HepG2 (cell line): ENCODE results near the gene SLC9B2. TPM values are rescaled to one million over a fixed set of nuclear protein-coding genes. Genes with fewer than 3 reads are reported as not detected.

Experiments
- ASH2L ChIP-seq: fragments of 300-600, 200-600 bp; sonication (generic); IDR thresholded peaks from 2 replicates; pipeline ENCODE4 v1.7.0; 2017; ENCODE audit warnings: low read depth, mild to moderate bottlenecking, moderate library complexity, mixed read lengths, low read length; ENCODE audit not compliant: insufficient read length
- ATF3 ChIP-seq: sonication (generic); formaldehyde crosslinking; IDR thresholded peaks from 2 replicates; pipeline ENCODE4 v1.4.0; 2020; ENCODE audit warnings: missing genetic modification reagents
- ATRX ChIP-seq: sonication (generic); formaldehyde crosslinking; IDR thresholded peaks from 2 replicates; pipeline ENCODE4 v1.4.0; 2020; ENCODE audit warnings: missing genetic modification reagents, borderline replicate concordance
- HCFC1 ChIP-seq: fragments of 150-350 bp; IDR thresholded peaks from 2 replicates; pipeline ENCODE4 v1.6.1; 2014; ENCODE audit warnings: low read depth, low read length
- HDAC1 ChIP-seq: sonication (generic); formaldehyde crosslinking; IDR thresholded peaks from 2 replicates; pipeline ENCODE4 v1.5.1; 2020; ENCODE audit warnings: mild to moderate bottlenecking, missing genetic modification reagents
- HNRNPK ChIP-seq: fragments of 200-400 bp; formaldehyde crosslinking; IDR thresholded peaks from 2 replicates; pipeline ENCODE4 v1.6.1; 2018; ENCODE audit warnings: low read length, low read depth, moderate library complexity, mild to moderate bottlenecking; ENCODE audit not compliant: poor library complexity, severe bottlenecking
- HOXA9 ChIP-seq: sonication (generic); formaldehyde crosslinking; IDR thresholded peaks from 2 replicates; pipeline ENCODE4 v1.8.1; 2022; ENCODE audit warnings: missing genetic modification reagents, mild to moderate bottlenecking, moderate library complexity, borderline replicate concordance
- KLF13 ChIP-seq: sonication (generic); formaldehyde crosslinking; IDR thresholded peaks from 2 replicates; pipeline ENCODE4 v1.4.0; 2020; ENCODE audit warnings: mild to moderate bottlenecking, missing genetic modification reagents
- PHB2 ChIP-seq: fragments of 450-650 bp; IDR thresholded peaks from 2 replicates; pipeline ENCODE4 v1.6.1; 2018; ENCODE audit not compliant: partially characterized antibody
- PHF21A ChIP-seq: sonication (generic); formaldehyde crosslinking; IDR thresholded peaks from 2 replicates; pipeline ENCODE4 v1.5.0; 2020; ENCODE audit warnings: mild to moderate bottlenecking, missing genetic modification reagents
- PPARG ChIP-seq: conservative IDR thresholded peaks from 2 replicates; pipeline ENCODE4 v1.6.1; 2016; ENCODE audit warnings: missing biosample characterization, missing genetic modification reagents
- SIN3A ChIP-seq: IDR thresholded peaks from 2 replicates; pipeline ENCODE4 v1.6.1; 2011; ENCODE audit warnings: low read depth, mild to moderate bottlenecking, control low read depth, low read length, borderline replicate concordance
- SKI ChIP-seq: fragments of 450-650 bp; IDR thresholded peaks from one replicate; pipeline ENCODE4 v1.6.1; 2018; ENCODE audit warnings: mild to moderate bottlenecking; ENCODE audit not compliant: partially characterized antibody
- SMC3 ChIP-seq: IDR thresholded peaks from 2 replicates; pipeline ENCODE4 v1.6.1; 2011; ENCODE audit warnings: low read length, improper control_type of control experiment
- SSRP1 ChIP-seq: IDR thresholded peaks from 2 replicates; pipeline ENCODE4 v1.6.1; 2016; ENCODE audit warnings: control low read depth
- TBL1XR1 ChIP-seq: fragments of 150-350 bp; IDR thresholded peaks from 2 replicates; pipeline ENCODE4 v1.6.1; 2014; ENCODE audit warnings: borderline replicate concordance, low read length; ENCODE audit not compliant: partially characterized antibody
- ZBTB7A ChIP-seq: sonication (generic); formaldehyde crosslinking; IDR thresholded peaks from 2 replicates; pipeline ENCODE4 v1.8.0; 2022; ENCODE audit warnings: mild to moderate bottlenecking, missing genetic modification reagents
- ZFP36 ChIP-seq: fragments of 150-350 bp; IDR thresholded peaks from 2 replicates; pipeline ENCODE4 v1.6.1; 2018; ENCODE audit warnings: borderline replicate concordance, low read length, low read depth; ENCODE audit not compliant: partially characterized antibody
- ZNF24 ChIP-seq: fragments of 450-650 bp; IDR thresholded peaks from 2 replicates; pipeline ENCODE4 v1.6.1; 2017; ENCODE audit warnings: antibody characterized with exemption, mild to moderate bottlenecking
- ZNF292 ChIP-seq: sonication (generic); formaldehyde crosslinking; IDR thresholded peaks from 2 replicates; pipeline ENCODE4 v1.8.1; 2022; ENCODE audit warnings: mild to moderate bottlenecking, low read depth, missing genetic modification reagents, borderline replicate concordance
- ZNF530 ChIP-seq: sonication (generic); formaldehyde crosslinking; IDR thresholded peaks from 2 replicates; pipeline ENCODE4 v1.5.0; 2020; ENCODE audit warnings: low read depth, mild to moderate bottlenecking, missing genetic modification reagents
- ZNF850 ChIP-seq: sonication (generic); formaldehyde crosslinking; conservative IDR thresholded peaks from 2 replicates; pipeline ENCODE4 v1.9.0; 2021; ENCODE audit warnings: mild to moderate bottlenecking, missing genetic modification reagents
- polyA plus RNA-seq, 8 experiments: library from polyadenylated mRNA; depleted of rRNA in 3 of 8; stranded (reverse) in 7 of 8; unstranded in 1 of 8; fragments of >200 nt; fragmentation: Illumina TruSeq in 4 of 8; extraction: Trizol in 4 of 8; gene quantifications; 2 replicates each; pipeline versions ENCODE4 v1.2.1 to v1.2.3, GENCODE V29; 2011 to 2016; ENCODE audit warnings: low read depth in 4 of 8, missing spikeins in 1 of 8, mixed read lengths in 1 of 8; ENCODE audit not compliant: insufficient read depth in 1 of 8
- total RNA-seq, 5 experiments: library from RNA; depleted of rRNA; stranded (reverse); fragments of >200 nt; fragmentation: Illumina TruSeq; extraction: Trizol; gene quantifications; 2 replicates each; pipeline ENCODE4 v1.2.3, GENCODE V29; 2016; ENCODE audit warnings: low read depth in 1 of 5
- TF ChIP-seq, protein P1 (sequence below): sonication (generic); formaldehyde crosslinking; IDR thresholded peaks from 2 replicates; pipeline ENCODE4 v1.8.1; 2022; ENCODE audit warnings: mild to moderate bottlenecking, missing genetic modification reagents
- TF ChIP-seq, protein P2 (sequence below): IDR thresholded peaks from 2 replicates; pipeline ENCODE4 v1.6.1; 2018; ENCODE audit warnings: missing genetic modification reagents
- TF ChIP-seq, protein P3 (sequence below): sonication (generic); formaldehyde crosslinking; IDR thresholded peaks from 2 replicates; pipeline ENCODE4 v1.4.0; 2020; ENCODE audit warnings: mild to moderate bottlenecking, missing genetic modification reagents
- TF ChIP-seq, protein P4 (sequence below): IDR thresholded peaks from 2 replicates; pipeline ENCODE4 v1.6.1; 2016; ENCODE audit warnings: low read depth

SLC9B2 gene
- total and polyA plus RNA-seq, 2 of the 13 experiments (the other 11 are each of a cell fraction or from before 2014, with no cell fraction given): 23.5 to 38.5 TPM

GRCh38 chr4:103075894-103076746, 441 bp downstream of the SLC9B2 start (continued):
- TF ChIP-seq SMC3 (no peak), TBL1XR1 (peak; percentile 16), PHB2 (no peak), ATRX (CRISPR knock-in tag) (no peak), HCFC1 (no peak), ATF3 (CRISPR knock-in tag) (no peak), SKI (no peak), ZFP36 (no peak), ZNF24 (no peak), ZNF850 (CRISPR knock-in tag) (peak; percentile 96), PHF21A (CRISPR knock-in tag) (peak; percentile 62; the same call in 1 of the 2 replicates), HNRNPK (no peak), ZNF530 (CRISPR knock-in tag) (no peak), HOXA9 (no peak), KLF13 (CRISPR knock-in tag) (no peak), ASH2L (peak; percentile 83), SIN3A (peak; percentile 49; the same call in 1 of the 2 replicates), HDAC1 (CRISPR knock-in tag) (peak; percentile 90), PPARG (0 out of 2 replicates have a peak, but pooled peaks have one; percentile 10), SSRP1 (CRISPR knock-in tag) (no peak), ZBTB7A (CRISPR knock-in tag) (peak; percentile 72; the same call in 1 of the 2 replicates), ZNF292 (no peak)
- TF ChIP-seq, protein P1, sequence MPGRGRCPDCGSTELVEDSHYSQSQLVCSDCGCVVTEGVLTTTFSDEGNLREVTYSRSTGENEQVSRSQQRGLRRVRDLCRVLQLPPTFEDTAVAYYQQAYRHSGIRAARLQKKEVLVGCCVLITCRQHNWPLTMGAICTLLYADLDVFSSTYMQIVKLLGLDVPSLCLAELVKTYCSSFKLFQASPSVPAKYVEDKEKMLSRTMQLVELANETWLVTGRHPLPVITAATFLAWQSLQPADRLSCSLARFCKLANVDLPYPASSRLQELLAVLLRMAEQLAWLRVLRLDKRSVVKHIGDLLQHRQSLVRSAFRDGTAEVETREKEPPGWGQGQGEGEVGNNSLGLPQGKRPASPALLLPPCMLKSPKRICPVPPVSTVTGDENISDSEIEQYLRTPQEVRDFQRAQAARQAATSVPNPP (CRISPR knock-in tag): peak; percentile 46; the same call in 1 of the 2 replicates
- TF ChIP-seq, protein P2, sequence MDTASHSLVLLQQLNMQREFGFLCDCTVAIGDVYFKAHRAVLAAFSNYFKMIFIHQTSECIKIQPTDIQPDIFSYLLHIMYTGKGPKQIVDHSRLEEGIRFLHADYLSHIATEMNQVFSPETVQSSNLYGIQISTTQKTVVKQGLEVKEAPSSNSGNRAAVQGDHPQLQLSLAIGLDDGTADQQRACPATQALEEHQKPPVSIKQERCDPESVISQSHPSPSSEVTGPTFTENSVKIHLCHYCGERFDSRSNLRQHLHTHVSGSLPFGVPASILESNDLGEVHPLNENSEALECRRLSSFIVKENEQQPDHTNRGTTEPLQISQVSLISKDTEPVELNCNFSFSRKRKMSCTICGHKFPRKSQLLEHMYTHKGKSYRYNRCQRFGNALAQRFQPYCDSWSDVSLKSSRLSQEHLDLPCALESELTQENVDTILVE (CRISPR knock-in tag): no peak
- TF ChIP-seq, protein P3, sequence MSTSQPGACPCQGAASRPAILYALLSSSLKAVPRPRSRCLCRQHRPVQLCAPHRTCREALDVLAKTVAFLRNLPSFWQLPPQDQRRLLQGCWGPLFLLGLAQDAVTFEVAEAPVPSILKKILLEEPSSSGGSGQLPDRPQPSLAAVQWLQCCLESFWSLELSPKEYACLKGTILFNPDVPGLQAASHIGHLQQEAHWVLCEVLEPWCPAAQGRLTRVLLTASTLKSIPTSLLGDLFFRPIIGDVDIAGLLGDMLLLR (CRISPR knock-in tag): no peak
- TF ChIP-seq, protein P4, sequence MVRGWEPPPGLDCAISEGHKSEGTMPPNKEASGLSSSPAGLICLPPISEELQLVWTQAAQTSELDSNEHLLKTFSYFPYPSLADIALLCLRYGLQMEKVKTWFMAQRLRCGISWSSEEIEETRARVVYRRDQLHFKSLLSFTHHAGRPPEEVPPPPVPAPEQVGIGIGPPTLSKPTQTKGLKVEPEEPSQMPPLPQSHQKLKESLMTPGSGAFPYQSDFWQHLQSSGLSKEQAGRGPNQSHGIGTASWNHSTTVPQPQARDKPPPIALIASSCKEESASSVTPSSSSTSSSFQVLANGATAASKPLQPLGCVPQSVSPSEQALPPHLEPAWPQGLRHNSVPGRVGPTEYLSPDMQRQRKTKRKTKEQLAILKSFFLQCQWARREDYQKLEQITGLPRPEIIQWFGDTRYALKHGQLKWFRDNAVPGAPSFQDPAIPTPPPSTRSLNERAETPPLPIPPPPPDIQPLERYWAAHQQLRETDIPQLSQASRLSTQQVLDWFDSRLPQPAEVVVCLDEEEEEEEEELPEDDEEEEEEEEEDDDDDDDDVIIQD (CRISPR knock-in tag): no peak
